Measurements from ENCODE around the gene LAMB3. TPM values are rescaled to one million over a fixed set of nuclear protein-coding genes. Genes with fewer than 3 reads are reported as not detected.

Gene LAMB3
- total RNA-seq, 2 experiments from 2014 or later = 0.60 to 0.70 TPM

- DNase-seq = peak; percentile 78
- CTCF ChIA-PET = interaction anchor here (0.6 to 6.8 kb wide), 33 partner anchors 10 to 193 kb away, joined by 3 to 51 read pairs (median 5); no protein-coding TSS in a partner anchor
- no peaks in the 10 kb centered on the region for H3K9me3 Mint-ChIP-seq
- peaks cover 5% of the 10 kb centered on the region for H3K27me3 Mint-ChIP-seq
- no peaks in the 10 kb centered on the region for H3K4me1 Mint-ChIP-seq (ENCODE audit: low read depth)
- H3K36me3 Mint-ChIP-seq (ENCODE audit: low read depth) = no peaks in the 10 kb centered on the region
- no peak overlapping the region for H3K4me3 Mint-ChIP-seq
- ATAC-seq = peak; percentile 97
- POLR2A ChIA-PET = interaction anchor here (1.2 kb wide), 1 partner anchor 32 kb away, joined by 3 read pairs; no protein-coding TSS in a partner anchor
- intact Hi-C loops (cut with micrococcal nuclease) = loop anchor here (2.0 to 5.0 kb wide), 3 partner anchors 51 to 170 kb away; no protein-coding TSS in a partner anchor
- H3K27ac Mint-ChIP-seq = no peak overlapping the region
- peak; percentile 95 for TF ChIP-seq CTCF (IDR thresholded peaks at IDR 0.05)
Observed at GRCh38 chr1:209576392-209577197, 75.6 kb downstream of the LAMB3 start.

- no peak for TF ChIP-seq CTCF (IDR thresholded peaks at IDR 0.05)
- intact Hi-C loops (cut with micrococcal nuclease) = no loop called here
- no peak for DNase-seq
- Mint-ChIP-seq H3K4me3 (no peak overlapping the region), H3K4me1 (ENCODE audit: low read depth) (peaks cover 6% of the 10 kb centered on the region), H3K36me3 (ENCODE audit: low read depth) (no peaks in the 10 kb centered on the region), H3K27me3 (peaks cover 29% of the 10 kb centered on the region), H3K27ac (no peak overlapping the region), H3K9me3 (no peaks in the 10 kb centered on the region)
- ChIA-PET CTCF (interaction anchor here (1.5 to 1.9 kb wide), 4 partner anchors 13 to 181 kb away, joined by 3 to 13 read pairs (median 5); partner anchors contain the start of gene CAMK1G), POLR2A (no interaction called here)
- ATAC-seq = no peak
Observed at GRCh38 chr1:209570743-209571142, 81.5 kb downstream of the LAMB3 start.

- intact Hi-C loops (cut with micrococcal nuclease) = loop anchor here (2.0 to 5.0 kb wide), 3 partner anchors 123 to 367 kb away; no protein-coding TSS in a partner anchor
- H3K27me3 Mint-ChIP-seq = peaks cover 35% of the 10 kb centered on the region
- H3K27ac Mint-ChIP-seq = no peak overlapping the region
- H3K4me1 Mint-ChIP-seq (ENCODE audit: low read depth) = peaks cover 6% of the 10 kb centered on the region
- DNase-seq (peak; percentile 91), ATAC-seq (peak; percentile 70)
- ChIA-PET CTCF (interaction anchor here (0.6 to 1.9 kb wide), 48 partner anchors 9 to 361 kb away, joined by 3 to 20 read pairs (median 3); partner anchors contain the start of genes CAMK1G and TRAF3IP3), POLR2A (no interaction called here)
- TF ChIP-seq CTCF (IDR thresholded peaks at IDR 0.05) = peak; percentile 80
- H3K4me3 Mint-ChIP-seq = no peak overlapping the region
- no peaks in the 10 kb centered on the region for H3K36me3 Mint-ChIP-seq (ENCODE audit: low read depth)
- no peaks in the 10 kb centered on the region for H3K9me3 Mint-ChIP-seq
Observed at GRCh38 chr1:209569455-209570207, 82.6 kb downstream of the LAMB3 start.

- Mint-ChIP-seq H3K27me3 (peaks cover 38% of the 10 kb centered on the region), H3K36me3 (ENCODE audit: low read depth) (no peaks in the 10 kb centered on the region), H3K9me3 (no peaks in the 10 kb centered on the region), H3K4me1 (ENCODE audit: low read depth) (peaks cover 6% of the 10 kb centered on the region), H3K4me3 (no peak overlapping the region), H3K27ac (no peak overlapping the region)
- DNase-seq = no peak
- intact Hi-C loops (cut with micrococcal nuclease) = loop anchor here (2.0 to 5.0 kb wide), 3 partner anchors 125 to 365 kb away; no protein-coding TSS in a partner anchor
- no peak for TF ChIP-seq CTCF (IDR thresholded peaks at IDR 0.05)
- POLR2A ChIA-PET = no interaction called here
- no peak for ATAC-seq
- CTCF ChIA-PET = interaction anchor here (1.1 to 3.5 kb wide), 17 partner anchors 10 to 235 kb away, joined by 3 to 51 read pairs (median 8); partner anchors contain the start of gene CAMK1G
Observed at GRCh38 chr1:209567698-209568175, 84.5 kb downstream of the LAMB3 start.
